ENCODE results near the gene SLC35G2.
"Not testable (repeated sequence)": the region's sequence is repeated elsewhere in the genome, so short reads cannot be mapped to it uniquely, and the experiment has no call there.

Gene SLC35G2

DNA sequence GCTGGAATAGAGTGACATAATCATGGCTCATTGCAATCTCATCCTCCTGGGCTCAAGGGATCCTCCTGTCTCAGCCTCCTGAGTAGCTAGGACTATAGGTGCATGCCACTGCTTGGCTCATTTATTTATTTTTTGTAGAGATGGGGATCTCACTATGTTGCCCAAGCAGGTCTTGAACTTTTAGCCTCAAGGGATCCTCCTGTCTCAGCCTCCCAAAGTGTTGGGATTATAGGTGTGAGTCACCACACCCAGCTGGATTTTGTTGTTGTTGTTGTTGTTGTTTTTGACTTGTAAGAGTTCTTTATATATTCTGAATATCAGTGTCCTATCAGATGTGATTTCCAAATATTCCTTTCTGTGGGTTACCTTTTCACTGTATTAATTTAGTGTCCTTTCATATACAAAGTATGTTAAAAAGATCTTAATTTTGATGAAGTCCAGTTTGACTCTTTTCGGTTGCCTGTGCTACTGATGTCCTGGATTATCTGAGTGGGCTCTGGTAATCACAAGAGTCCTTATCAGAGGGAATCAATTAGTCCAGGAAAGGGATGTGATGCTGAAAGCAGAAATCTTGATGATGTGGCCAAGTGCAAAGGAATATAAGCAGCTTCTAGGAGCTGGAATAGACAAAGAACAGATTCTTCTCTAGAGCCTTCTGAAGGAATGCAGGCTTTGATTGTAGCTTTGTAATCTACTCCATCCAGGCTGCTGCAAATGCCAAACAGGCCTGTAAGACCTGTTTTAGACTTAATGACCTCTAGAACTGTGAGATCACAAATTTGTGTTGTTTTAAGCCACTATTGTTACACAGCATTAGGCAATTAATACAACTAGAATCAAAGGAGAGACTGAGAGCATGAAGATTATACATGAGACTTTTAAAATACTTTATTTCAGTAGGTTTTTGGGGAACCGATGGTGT lies 73.3 kb downstream of the SLC35G2 start:
- no peak for DNase-seq

DNA sequence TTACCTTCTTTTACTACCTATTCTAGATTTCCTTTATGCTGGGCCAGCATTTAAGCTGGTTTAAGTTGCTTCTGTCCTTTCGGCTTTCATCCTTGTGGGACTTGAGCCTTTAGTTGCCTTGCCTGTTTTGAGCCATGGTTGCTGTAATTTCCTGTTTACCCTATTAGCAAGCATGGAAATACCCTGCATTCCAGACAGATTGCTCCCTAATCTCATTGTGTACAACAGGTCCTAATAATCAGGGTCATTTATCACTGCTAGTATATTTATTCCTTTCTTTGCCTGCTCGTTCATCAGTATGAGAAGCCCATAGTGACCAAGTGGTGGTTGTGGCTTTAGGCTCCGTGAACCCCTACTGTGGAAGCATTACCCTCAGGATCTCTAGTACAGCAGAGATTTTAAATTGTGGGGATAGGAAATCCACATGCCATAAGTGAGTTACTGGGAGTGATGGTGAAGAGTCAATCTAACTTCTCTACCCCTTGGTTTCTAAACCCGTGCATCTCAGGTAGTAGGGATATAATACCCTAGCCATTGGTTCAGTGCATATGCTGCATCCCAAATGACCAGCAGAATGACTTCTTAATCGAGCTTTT lies 75.0 kb downstream of the SLC35G2 start:
- DNase-seq: no peak

DNA sequence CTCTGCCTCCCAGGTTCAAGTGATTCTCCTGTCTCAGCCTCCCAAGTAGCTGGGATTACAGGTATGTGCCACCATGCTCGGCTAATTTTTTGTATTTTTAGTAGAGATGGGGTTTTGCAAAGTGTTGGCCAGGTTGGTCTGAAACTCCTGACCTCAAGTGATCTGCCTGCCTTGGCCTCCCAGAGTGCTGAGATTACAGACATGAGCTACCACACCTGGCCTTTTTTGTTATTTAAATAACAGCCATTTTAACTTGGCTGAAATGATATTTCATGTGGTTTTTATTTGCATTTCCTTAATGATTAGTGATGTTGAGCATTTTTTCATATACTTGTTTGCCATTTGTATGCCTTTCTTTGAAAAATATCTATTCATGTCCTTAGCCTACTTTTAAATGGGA lies 78.2 kb downstream of the SLC35G2 start:
- not testable (repeated sequence) for DNase-seq

DNA sequence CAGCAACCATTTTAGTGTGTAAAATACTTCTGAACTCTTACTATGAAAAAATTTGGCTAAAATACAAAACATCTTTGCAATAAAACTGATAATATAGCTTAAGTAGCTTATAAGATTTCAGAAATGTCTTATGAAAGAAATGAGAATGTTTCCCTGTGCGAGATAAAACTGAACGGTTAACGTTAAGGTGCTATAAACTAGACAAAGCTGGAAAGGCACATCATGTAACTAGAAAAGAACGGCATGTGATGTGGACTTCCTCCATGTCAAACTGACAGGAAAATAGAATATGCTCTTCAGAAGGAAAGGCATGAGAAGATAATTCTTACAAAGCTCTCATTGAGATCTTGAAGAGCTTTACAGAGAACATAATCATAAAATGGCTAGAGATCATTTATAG lies 79.6 kb downstream of the SLC35G2 start:
- no peak for DNase-seq

DNA sequence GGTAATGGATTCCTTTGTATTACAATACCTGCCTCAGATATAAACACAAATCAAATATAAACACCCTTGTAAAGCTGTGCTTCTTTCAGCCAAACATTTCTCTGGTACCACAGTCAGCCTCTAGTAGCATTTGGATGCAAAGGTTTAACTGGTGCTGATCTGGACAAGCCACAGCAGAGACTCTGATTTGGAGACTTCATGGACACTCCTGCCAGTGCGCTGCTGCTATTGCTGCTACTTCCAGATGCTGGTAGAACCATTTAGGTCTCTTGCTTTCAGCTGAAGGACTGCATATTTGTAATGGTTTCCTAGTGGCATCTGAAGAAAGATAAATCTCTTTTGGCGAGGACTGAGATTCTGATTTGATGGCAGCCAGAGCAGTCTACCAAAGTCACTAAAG lies 80.0 kb downstream of the SLC35G2 start:
- no peak for DNase-seq

DNA sequence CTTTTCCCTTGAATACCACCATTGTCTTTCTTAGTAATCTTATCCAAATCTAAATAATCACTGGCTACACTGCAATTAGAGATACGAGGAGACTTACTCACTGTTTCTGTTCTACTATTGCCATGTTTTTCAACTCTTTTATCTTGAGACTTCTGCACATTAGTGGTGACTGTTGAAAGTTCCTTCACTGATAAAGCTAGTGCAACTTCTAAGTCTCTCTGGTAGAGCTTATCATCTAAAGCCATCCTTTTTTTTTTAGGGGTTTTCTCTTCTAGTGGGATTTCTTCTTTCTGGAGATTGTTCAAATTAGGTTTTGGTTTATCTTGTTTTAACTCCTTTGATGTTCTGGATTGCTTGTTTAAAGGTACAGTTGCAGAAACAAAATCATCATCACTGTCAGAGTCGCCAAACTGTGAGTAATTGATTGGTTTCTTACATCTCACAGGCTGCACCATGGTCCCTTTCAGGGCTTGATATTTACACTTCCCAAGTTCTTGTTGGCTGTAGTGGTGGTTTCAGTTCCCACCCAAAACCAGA lies 80.8 kb downstream of the SLC35G2 start:
- DNase-seq: no peak

DNA sequence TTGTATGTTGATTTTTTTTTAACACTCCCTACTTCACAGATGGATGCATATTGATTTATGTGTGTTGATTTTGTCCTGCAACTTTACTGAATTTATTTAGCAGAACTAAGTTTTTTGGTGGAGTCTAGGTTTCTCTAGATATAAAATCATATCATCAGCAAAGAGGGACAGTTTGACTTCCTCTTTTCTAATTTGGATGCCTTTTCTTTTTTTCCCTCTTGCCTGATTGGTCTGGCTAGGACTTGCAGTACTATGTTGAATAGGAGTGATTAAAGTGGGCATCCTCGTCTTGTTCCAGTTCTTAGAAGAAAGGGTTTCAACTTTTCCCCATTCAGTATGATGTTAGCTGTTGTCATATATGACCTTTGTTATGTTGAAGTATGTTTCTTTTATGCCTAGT lies 81.8 kb downstream of the SLC35G2 start:
- not testable (repeated sequence) for DNase-seq

DNA sequence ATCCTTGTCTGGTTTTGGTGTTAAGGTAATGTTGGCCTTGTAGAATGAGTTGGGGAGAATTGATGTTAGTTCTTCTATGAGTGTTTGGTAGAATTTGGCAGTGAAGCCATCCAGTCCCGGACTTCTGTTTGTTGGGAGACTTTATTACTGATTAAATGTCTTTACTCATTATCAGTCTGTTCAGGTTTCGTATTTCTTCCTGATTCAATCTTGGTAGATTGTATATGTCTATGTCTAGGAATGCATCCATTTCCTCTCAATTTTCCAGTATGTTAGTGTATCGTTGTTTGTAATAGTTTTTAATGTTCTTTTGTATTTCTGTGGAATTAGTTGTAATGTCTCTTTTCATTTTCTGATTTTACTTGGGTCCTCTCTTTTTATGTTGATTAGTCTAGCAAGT lies 82.5 kb downstream of the SLC35G2 start:
- no peak for DNase-seq

DNA sequence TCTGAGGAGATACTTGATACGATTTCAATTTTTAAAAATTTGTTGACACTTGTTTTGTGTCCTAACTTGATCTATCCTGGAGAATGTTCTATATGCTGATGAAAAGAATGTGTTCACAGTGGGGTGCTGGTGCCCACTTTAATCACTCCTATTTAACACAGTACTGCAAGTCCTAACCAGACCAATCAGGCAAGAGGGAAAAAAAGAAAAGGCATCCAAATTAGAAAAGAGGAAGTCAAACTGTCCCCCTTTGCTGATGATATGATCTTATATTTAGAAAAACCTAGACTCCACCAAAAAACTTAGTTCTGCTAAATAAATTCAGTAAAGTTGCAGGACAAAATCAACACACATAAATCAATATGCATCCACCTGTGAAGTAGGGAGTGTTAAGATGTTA lies 83.6 kb downstream of the SLC35G2 start:
- not testable (repeated sequence) for DNase-seq

DNA sequence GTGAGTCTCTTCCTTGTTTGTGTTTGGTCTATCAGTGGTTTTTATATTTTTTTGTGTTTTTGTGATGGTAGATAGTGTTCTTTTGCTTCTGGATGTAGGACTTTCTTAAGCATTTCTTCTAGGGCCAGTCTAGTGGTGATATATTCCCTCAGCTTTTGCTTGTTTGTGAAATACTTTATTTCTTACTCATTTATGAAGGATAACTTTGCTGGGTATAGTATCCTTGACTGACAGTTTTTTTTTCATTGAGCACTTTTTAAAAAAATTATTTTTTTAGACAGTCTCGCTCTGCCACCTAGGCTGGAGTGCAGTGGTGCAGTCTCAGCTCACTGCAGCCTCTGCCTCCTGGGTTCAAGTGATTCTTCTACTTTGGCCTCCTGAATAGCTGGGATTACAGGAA lies 85.0 kb downstream of the SLC35G2 start:
- no peak for DNase-seq

DNA sequence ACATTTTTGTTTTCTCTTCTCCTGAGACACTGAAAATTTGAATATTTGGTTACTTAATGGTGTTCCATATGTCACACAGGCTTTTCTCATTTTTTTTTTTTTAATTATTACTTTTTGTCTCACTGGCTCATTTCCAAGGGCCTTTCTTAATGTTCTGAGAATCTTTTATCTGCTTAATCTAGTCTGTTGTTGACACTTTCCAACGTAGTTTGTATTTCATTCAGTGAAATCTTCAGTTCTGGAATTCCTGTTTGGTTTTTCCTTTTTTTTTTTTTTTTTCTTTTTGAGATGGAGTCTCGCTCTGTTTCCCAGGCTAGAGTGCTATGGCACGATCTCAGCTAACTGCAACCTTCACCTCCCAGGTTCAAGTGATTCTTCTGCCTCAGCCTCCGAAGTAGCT lies 85.8 kb downstream of the SLC35G2 start:
- DNase-seq: no peak

Data from NCI-H1417 treated with DMSO at 0.1 percent for 48 hours (cell line).